Bone marrow (tissue), 2 donors: ENCODE results near the gene ABTB2.
"Not testable (repeated sequence)": the region's sequence is repeated elsewhere in the genome, so short reads cannot be mapped to it uniquely, and the experiment has no call there.

ENCODE experiments used
- DNase-seq, 2 donors: peaks; one replicate each; lab custom pipeline; 2025; lab: John Stamatoyannopoulos, UW

ABTB2 gene

DNA sequence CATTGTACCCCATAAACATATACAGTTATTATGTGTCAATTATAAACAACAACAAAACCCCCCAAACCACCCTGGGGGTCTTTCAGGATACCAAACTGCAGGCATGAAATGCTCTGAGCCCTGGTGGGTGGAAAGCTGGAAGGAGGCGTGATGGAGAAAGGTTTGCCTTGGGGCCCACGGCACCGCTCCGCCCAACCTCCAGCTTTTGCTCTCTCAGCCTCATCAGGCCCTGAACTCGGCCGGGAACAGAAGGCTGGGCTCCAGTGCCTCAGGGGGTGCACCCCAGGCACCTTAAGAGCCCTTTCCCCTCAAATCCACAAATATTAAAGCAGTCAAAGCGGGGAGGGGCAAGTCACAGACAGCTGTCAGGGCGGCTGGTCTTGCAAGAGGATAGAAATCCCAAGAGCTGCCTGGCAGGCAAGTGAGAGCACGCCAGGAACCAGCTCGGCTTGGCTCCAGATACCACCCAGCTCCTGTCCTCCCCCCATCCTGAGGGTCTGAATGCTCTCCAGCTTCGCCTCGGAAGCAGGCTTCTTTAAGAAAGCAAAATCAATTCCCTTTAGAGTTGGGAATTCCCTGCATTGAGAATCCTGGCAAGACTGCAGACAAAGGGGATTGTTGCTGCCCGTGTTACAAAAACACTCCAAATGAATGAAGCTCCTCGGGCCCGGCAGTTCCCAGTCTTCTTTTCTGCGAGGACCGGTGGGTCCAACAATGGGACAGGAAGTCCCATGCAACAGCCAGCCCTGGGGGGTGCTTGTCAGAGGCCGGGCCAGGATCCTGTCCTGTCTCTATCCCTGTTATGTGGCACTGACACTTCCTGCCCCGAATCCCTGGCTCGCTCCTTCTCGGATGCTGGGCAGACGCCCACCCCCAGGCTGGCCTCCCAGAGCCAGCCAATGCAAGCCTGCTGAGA, 171.6 kb downstream of the ABTB2 start:
- DNase-seq: no peak

DNA sequence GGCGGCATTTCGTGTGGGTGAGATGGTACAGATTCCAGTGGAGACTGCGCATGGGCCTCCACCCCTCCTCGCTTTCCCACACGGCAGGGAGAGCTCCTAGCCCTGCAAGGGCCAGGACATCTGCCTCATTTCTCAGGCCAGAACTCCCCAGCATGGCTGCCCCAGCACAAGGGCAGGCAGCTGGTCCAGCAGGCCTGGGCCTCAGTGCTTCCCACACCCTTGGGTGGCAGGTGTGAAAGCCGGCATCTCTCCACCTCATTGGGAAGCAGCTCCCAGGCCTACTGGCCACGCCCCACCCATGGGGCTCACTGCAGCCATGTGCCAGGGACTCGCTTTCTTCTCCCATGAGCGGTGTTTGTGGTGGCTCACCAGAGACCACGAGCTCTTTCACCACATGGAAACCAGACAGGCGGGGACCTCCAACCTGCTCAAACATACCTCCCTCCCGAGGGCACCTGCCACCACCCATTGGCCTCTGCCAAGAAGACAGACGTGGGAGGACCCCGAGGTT, 173.2 kb downstream of the ABTB2 start:
- DNase-seq: no peak

DNA sequence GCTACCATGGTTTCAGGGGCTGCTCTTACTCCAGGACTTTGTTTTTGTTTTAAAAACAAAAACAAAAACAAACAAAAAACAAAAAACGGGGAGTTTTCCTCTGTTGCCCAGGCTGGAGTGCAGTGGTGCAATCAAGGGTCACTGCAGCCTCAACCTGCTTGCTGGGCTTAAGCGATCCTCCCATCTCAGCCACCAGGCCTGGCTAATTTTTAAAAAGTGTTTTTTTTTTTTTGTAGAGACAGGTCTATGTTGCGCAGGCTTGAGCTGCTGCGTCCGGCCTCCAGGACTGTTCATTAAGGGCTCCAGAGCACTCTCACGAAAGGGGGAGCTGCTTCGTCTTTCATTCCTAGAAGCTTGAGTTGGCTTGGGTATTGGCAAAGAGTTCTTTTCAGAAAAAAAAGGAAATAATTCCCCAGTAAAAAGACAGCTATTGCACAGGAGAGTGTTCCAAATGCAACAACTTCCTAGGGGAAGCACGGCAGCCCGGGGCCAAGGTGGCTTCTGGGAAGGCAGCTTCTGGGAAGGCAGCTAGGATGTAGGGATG, 173.9 kb downstream of the ABTB2 start:
- no peak for DNase-seq

DNA sequence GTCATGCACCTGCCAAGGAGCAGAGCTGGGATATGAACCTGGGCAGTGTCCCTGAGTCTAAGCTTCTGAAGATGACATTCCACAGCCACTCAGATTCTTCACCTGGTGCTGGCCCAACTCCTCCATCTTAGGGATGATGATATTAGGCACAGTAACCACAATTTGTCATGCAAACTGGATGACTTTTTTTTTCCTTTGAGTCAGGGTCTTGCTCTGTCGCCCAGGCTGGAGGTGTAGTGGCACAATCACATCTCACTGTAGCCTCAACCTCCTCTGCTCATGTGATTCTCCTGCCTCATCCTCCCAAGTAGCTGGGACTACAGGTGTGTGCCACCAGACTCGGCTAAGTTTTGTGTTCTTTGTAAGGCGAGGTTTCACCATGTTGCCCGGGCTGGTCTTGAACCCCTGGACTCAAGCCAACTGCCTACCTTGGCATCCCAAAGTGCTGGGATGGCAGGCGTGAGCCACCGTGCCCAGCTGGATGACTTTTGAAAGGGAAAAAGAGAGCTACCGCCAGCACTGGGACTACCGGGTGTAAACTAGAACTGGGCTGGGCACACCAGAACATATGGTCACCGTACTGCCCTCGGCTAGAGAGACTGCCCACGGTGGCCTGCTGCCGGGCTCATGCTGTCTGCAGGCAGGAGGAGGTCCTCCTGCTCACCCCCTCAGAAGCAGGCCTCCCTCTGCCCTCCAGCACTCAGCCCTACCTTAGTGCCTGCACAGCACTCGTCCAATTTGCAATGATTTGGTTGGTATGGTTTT, 174.7 kb downstream of the ABTB2 start:
- no peak for DNase-seq

DNA sequence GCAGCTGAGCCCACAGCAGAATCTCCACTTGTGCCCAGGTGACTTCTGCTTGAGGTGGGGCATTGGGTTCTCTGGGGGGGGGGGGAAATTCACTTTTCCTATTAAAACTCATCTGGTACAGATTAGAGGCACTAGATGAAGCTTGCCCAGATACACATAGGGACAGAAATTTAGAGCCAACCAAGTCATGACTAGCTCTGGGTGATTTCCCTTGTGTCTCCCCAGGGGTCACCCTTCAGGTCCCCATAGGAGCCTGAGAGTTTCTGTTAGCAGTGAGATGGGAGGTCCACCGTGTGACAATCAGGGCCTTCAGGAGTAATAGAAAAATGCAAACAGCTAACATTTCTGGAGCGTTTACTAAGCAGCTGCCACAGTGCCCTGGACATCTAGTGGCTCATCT, 175.4 kb downstream of the ABTB2 start:
- DNase-seq: no peak

DNA sequence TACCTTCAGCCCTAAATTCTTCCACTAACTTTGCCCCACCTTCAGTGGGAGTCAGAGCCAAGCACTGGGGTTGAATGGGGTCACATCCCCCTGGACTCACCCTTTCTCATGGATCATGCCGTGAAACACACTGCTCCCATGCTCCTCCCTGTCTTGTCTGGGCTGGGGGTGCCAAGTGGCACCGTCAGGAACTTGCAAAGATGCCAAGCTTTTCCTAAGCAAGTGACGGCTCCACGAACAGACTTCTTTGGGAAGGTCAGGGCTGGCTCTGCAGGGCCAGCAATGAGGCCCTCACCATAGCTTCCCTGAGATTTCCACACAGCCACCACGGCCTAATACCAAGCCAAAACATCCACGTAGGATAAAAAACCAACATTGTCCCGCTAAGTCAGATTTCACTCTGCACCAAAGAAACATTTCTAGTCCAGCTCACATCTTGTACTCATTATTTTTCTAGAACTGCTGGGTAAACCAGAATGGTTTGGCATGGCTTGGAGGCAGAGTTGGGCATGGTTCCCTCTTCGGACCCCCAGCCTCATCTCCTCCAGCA, 175.9 kb downstream of the ABTB2 start:
- no peak for DNase-seq

DNA sequence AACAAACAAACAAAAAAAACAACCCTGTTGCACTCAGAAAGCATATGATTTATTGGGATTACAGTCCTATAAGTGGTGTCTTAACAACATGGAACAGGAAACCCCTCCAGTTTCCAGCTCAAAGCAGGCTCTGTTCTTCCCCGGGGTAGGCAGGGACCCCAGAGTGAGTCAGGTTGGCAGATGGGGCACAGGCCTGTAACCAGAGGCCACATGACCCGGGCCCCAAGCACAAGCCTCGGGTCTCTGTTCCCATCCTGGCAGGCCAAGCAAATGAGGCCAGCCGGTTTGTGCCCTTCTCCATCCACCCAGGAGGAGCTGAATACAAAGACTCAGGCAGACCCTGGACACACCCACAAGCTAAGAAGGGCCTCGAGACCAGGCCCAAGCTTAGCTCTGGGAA, 176.6 kb downstream of the ABTB2 start:
- no peak for DNase-seq

DNA sequence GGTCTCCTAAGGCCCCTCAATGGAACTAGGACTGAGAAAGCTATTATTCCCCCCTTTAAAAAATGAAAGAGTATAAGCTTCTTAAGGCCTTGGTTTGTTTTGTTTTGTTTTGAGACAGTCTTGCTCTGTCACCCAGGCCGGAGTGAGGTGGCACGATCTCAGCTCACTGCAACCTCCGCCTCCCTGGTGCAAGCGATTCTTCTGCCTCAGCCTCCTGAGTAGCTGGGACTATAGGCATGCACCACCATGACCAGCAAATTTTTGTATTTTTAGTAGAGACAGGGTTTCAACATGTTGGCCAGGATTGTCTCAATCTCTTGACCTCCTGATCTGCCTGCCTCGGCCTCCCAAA, 177.0 kb downstream of the ABTB2 start:
- not testable (repeated sequence) for DNase-seq

DNA sequence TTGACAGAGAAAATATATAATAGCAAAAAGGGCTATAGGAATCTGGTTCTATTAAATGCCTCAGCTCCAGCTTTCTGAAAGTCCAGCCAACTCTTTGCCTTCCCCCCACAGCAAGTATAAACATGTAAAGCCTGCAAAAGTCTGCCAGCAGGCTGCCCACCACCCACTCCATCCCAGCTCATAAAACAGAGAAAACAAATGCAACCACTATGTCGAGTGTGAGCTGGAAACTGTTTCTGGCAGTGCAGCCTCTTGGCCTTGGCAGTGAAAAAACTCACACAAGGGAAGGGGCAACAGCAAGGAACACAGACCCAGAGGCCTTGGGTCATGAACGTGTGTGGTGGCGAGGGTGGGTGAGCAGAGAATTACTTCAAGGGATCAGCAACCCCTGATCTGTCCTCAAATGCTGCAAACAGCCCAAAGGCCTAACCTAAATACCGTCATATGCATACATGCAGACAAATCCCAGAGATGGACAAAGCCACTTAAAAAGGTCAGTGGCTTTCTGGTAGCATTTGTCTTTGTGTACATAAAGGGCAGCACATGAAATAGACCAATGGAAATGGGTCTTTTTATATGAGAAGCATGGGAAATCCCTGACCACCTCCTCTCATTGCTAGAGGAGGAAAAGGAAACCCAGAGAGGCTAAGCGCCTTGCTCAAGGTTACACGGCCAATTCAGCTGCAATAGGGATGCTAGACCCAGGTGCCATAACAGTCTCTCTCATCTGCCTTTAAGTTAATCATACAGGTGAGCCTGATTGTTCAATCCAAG, 177.6 kb downstream of the ABTB2 start:
- no peak for DNase-seq

DNA sequence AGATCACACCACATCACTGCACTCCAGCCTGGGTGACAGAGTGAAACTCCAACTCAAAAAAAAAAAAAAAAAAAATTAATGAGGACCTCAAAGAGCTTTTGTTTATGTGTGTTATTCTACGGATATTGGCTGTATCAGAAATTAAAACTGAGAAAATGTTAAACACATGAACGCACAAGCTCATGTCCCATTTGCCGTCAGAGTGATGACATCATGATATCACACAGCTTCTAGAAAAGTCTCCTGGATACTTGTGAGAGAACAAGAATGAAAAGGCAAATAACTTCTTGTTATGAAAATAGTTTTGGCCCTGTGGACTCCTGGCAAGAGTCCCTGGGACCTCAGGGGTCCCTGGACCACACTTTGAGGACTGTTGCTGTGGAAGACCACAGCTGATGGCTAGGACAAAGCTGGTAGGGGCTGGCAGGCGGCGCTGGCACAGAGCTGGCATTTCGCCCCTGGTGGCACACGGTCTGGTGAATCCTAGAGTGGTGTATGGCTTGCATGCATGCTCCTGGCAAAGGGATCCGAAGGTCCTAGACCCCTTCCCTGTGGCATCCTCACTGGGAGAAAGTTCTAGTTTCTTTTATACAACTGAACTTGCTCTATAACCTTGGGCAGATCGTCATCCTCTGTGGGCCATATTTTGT, 178.7 kb downstream of the ABTB2 start:
- no peak for DNase-seq

DNA sequence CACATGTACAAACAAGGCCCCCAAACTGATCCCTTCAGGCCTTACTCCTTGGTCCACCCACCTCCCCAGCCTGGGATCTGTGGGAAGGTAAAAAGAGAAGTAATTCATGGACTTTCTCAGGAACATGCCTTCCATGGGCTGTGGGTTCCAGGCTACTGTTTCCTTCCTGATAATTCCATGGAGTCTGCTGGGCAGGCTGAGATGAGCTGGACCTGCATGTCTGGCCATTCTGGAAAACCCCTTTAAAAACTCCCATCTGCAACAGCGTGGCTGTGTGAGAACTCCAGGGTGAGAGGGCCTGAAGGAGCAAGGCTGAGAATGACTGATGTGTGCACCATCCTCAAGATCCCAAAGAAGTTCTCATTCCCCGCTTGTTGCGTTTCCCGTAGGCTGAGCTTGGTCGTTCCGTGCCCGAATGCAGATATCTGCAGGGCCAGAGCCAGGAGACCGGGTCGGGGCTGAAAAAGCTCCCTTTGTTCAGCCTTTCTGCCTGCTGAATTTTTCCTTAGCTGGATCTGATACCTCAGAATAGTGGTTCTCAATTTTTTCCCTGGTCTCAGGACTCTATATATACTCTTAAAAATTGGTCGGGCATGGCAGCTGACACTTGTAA, 179.5 kb downstream of the ABTB2 start:
- DNase-seq: no peak

DNA sequence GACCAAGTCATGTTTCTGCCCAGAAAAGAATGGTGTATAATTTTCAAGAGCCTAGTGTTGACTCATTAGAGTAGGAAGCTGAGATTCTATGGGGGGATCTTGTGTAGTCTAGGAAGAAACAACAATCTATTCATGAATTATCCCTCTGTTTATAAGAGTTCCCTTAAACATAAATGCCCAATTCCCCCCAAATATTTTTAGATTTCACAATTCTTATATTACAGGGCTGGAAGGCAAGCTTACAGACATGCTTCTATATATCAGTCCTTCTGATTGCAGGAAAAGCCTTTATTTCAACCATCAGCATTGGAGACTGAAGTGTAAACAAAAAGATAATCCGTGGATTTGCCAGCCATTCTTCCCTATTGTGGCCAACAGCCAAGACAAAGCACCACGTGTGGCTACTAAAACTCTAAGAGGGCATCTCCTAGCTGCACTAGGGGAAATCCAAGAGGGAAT, 181.0 kb downstream of the ABTB2 start:
- no peak for DNase-seq

DNA sequence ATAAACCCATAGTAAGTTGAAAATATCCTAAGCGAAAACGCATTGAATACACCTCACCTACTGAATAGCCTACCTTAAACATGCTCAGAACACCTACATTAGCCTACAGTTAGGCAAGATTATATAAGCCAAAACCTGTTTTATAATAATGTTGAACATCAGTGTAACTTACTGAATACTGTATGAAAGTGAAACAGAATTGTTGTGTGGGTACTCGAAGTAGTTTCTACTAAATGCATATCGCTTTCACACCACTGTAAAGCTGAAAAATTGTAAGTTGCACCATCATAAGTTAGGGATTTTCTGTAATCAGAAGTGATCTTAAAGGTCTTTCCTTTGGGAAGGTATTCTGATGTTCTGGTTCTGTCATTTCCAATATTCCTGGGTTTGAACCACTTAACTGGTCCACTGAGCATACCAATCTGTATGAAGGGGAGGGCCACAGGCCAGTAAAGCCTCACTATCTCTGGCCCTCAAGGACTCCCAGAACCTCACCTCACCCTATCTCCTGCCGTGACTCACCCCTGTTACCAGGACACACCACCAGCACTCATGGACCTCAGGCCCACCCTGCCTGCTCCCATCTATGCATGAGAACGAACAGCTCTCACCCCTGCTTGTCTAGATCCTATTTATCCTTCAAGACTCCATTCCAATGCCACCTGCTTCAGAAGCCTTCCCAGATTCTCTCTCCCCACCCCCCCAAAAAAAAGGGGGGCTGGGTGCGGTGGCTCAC, 182.4 kb downstream of the ABTB2 start:
- DNase-seq: no peak

DNA sequence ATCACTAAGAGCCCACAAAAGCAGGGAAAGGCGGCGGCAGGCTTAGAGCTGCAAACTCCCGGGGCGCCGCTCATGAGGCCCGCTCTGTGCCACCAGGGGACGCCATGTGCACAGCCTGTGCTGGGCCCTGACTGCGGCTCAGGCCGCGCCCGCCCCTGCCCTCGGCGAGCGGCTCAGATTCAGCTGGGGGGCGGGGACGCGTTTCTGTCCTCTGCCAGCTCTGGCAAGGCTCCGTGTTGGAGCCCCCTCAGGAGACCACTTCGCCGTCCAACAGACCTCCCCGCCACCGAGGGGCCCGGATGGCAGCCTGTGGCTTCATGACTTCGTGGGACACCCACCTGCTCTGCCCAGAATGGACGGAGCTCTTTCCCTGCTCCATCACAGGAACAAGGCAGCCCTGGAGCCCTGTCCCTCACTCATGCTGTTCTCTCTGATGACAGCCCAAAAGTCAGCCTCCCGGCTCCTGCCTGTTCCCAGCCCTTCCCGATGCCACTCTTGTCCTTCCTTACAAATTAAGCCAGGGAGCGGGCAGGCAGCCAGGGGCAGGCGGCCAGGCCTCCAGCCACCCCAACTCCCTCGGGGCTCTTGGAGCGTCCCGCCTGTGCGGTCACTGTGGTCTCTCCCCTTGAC, 183.3 kb downstream of the ABTB2 start:
- peak; percentile 38 to 39 for DNase-seq

DNA sequence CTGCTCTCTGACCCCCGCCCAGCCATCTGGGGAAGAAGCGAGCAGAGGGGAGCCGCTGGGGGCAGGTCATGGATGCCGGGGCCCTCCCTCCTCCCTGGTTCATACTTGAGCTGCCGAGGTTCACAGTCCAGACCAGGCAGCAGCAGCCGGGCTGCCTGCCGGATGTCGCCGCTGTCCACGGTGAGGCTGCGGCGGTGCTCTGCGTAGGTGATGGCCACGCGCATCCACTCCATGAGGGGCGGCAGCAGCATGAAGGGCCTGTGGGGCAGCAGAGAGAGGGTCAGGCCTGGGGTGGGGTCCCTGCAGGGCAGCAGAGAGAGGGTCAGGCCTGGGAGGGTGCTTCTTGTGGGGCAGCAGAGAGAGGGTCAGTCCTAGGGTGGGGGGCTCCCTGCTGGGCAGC, 184.8 kb downstream of the ABTB2 start:
- DNase-seq: no peak

DNA sequence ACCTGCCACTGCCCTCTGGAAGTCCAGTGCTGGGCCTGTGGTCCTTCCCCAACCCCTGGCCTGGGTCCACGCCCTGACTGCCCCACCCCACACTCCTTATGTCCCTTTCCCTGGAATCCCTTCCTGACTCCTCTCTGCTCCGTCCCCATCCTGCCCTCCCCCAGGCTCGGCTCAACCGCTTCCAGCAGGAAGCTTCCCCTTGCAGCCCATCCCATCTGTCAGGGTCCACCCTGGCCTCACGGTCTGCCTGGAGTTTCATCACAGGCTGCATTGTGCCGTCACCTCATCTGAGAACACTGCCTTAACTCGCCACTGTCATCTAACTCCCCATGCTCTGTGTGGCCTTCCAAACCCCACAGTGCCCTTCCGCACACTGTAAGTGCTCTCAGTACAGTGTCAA, 188.1 kb downstream of the ABTB2 start:
- DNase-seq: no peak

DNA sequence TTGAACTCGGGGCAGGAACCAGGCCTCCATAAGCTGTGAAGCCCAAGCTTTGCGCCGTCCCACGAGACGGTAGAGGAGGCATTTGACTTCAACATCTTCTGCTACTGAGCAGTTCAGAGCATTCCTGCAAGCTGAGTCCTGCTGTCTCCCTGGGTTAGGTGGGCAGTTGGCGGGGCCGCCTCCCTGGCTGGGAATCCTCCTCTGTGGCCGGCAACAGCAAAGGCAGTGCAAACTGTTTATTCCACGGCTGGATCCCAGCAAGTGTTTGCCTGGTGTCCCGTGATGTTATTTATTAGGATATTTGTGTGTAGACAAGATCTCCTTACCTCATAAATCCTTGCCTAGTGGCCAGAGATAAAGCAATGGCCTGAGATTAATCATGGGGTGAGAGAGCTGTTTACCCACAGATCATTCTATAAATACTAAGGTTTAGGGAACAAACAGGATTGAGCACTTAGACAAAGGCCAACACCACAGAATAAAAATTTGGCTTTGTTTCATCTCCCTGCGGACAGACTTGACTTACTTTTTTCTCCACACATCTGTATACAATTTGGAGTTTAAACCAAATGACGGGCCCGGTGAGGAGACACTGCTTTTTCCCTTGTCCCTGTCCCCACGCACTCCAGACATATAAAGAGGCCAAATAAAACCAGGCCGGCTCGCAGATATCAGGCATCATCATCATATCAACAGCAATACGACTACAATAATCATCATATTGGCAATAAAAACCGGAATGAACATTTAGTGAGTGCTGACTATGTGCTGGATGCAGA, 189.0 kb downstream of the ABTB2 start:
- no peak for DNase-seq

DNA sequence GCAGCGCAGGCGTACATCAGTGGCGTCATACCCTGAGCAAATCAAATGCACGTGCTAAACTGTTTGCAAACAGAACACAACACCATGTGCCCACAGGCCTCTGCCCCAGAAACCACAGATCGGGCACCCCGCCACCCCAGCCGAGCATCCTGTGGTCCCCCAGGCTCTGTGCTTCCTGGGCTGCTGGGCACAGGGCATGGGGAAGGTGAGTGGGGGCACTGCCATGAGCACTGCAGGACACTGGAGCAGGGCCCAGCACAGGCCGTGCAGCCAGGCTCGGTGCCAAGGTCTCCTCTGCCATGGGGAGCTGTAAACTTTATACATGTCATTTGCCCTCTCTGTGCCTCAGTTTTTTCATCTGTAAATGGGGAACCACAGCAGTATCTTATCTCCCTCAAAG, 189.8 kb downstream of the ABTB2 start:
- DNase-seq: no peak
